Measurements from ENCODE around the gene USP35.

- TF ChIP-seq EZH2 (optimal IDR thresholded peaks at IDR 0.05; ENCODE audit: low read depth, low read length) (no peak), CTCF (IDR thresholded peaks at IDR 0.05; ENCODE audit: low read length) (no peak), EZH2phosphoT487 (IDR thresholded peaks at IDR 0.05; ENCODE audit: low read length) (no peak)
Measured at GRCh38 chr11:78217650-78218541, 29.2 kb downstream of the USP35 start.
